Tibial artery (tissue), 4 donors: ENCODE data around the gene ABCA8.

ENCODE experiments used
- DNase-seq, 2 donors: peaks; one replicate each; pipeline ENCODE4 v3.0.0-alpha.2; 2019
- H3K27ac ChIP-seq, 2 donors: fragments of 200-600 bp; sonication (generic) in 1 of 2; 1 replicate in 1 of 2; 2 replicates in 1 of 2; pipeline ENCODE4 v1.5.1; 2018 to 2019; ENCODE audit warnings: mild to moderate bottlenecking in 1 of 2
- H3K27me3 ChIP-seq, 2 donors: fragments of 200-600 bp; sonication (generic) in 1 of 2; one replicate each; pipeline versions ENCODE4 v1.5.1 to v1.6.0; 2016 to 2019
- H3K36me3 ChIP-seq, 3 donors: fragments of 200-600 bp; sonication (generic) in 2 of 3; one replicate each; pipeline ENCODE4 v1.5.1; 2016 to 2019; ENCODE audit warnings: mild to moderate bottlenecking in 2 of 3
- H3K4me1 ChIP-seq, 4 donors: fragments of 200-600 bp; sonication (generic) in 2 of 4; 1 replicate in 3 of 4; 2 replicates in 1 of 4; pipeline ENCODE4 v1.5.1; 2016 to 2019
- H3K4me3 ChIP-seq, 2 donors: fragments of 200-600 bp; sonication (generic) in 1 of 2; 1 replicate in 1 of 2; 2 replicates in 1 of 2; pipeline ENCODE4 v1.5.1; 2018 to 2019; ENCODE audit warnings: mild to moderate bottlenecking in 2 of 2
- H3K9me3 ChIP-seq, 3 donors: fragments of 200-600 bp; sonication (generic) in 1 of 3; one replicate each; pipeline ENCODE4 v1.5.1; 2016 to 2019
- intact Hi-C: fragments of 100-400 bp; cut with DNase I; formaldehyde crosslinking; loops from one replicate; pipeline ENCODE4 v1.15.0; 2023; ENCODE audit warnings: low total_unique reads
- TF ChIP-seq, protein P1 (sequence below), 2 experiments: fragments of 200-600 bp in 1 of 2; fragments of 450-650 bp in 1 of 2; IDR thresholded peaks; one replicate each; pipeline ENCODE4 v1.5.1; 2017 to 2019; ENCODE audit warnings: antibody characterized with exemption in 2 of 2, mild to moderate bottlenecking in 1 of 2, moderate library complexity in 1 of 2

ABCA8 gene

DNA sequence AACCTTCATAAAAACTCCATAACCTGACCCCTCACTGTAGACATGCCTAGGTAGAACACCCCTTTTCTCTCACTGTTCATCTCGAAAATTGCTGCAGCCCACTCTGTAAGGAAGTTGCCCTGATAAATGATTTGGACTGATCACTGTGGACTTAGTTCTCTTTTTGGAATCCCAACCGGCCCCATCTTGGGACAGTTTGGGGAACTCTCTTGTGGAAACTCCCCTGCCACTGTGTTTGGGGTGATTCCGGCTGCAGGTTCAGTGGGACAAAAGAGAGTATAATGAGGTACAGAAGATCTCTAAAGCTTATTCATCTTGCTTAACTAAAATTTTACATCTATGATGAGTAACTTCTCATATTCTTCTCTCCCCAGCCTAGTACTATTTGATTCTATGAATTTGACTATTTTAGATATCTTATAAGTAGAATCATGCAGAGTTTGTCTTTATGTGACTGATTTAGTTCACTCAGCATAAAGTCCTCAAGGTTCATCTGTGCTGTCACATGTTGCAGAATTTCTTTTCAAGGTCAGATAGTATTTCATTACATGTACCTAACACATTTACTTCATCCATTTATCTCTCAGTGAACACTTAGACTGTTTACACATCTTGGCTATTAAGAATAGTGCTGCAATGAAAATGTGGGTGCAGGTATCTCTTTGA lies 84.9 kb downstream of the ABCA8 start:
- Histone ChIP-seq H3K27me3 (no peaks in the 10 kb centered on the region), H3K36me3 (peaks cover 0 to 5% (median 0%) of the 10 kb centered on the region in 3 donors), H3K27ac (no peak overlapping the region), H3K4me1 (no peaks in the 10 kb centered on the region), H3K4me3 (no peak overlapping the region), H3K9me3 (peaks cover 0 to 5% (median 0%) of the 10 kb centered on the region in 3 donors)
- no peak for DNase-seq
- TF ChIP-seq, protein P1, sequence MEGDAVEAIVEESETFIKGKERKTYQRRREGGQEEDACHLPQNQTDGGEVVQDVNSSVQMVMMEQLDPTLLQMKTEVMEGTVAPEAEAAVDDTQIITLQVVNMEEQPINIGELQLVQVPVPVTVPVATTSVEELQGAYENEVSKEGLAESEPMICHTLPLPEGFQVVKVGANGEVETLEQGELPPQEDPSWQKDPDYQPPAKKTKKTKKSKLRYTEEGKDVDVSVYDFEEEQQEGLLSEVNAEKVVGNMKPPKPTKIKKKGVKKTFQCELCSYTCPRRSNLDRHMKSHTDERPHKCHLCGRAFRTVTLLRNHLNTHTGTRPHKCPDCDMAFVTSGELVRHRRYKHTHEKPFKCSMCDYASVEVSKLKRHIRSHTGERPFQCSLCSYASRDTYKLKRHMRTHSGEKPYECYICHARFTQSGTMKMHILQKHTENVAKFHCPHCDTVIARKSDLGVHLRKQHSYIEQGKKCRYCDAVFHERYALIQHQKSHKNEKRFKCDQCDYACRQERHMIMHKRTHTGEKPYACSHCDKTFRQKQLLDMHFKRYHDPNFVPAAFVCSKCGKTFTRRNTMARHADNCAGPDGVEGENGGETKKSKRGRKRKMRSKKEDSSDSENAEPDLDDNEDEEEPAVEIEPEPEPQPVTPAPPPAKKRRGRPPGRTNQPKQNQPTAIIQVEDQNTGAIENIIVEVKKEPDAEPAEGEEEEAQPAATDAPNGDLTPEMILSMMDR (IDR thresholded peaks at IDR 0.05), result no peak
- intact Hi-C loops, result no loop called here

- Histone ChIP-seq H3K9me3 (no peaks in the 10 kb centered on the region), H3K4me1 (no peaks in the 10 kb centered on the region), H3K27ac (no peak overlapping the region), H3K36me3 (no peaks in the 10 kb centered on the region), H3K4me3 (no peak overlapping the region), H3K27me3 (no peaks in the 10 kb centered on the region)
- DNase-seq, result no peak
- intact Hi-C loops, result no loop called here
- TF ChIP-seq, protein P1 (IDR thresholded peaks at IDR 0.05), result no peak
These were observed 86.5 kb downstream of the ABCA8 start for GRCh38 chr17:68868708-68869107.

GRCh38 chr17:68867759-68868516 lies 87.3 kb downstream of the ABCA8 start:
- DNase-seq, result no peak
- Histone ChIP-seq H3K36me3 (no peaks in the 10 kb centered on the region), H3K27me3 (no peaks in the 10 kb centered on the region), H3K4me3 (no peak overlapping the region), H3K4me1 (no peaks in the 10 kb centered on the region), H3K9me3 (no peaks in the 10 kb centered on the region), H3K27ac (no peak overlapping the region)
- TF ChIP-seq, protein P1 (IDR thresholded peaks at IDR 0.05), result no peak
- intact Hi-C loops, result no loop called here

- intact Hi-C loops, result no loop called here
These were observed 89.6 kb downstream of the ABCA8 start for GRCh38 chr17:68865584-68865983.

DNA sequence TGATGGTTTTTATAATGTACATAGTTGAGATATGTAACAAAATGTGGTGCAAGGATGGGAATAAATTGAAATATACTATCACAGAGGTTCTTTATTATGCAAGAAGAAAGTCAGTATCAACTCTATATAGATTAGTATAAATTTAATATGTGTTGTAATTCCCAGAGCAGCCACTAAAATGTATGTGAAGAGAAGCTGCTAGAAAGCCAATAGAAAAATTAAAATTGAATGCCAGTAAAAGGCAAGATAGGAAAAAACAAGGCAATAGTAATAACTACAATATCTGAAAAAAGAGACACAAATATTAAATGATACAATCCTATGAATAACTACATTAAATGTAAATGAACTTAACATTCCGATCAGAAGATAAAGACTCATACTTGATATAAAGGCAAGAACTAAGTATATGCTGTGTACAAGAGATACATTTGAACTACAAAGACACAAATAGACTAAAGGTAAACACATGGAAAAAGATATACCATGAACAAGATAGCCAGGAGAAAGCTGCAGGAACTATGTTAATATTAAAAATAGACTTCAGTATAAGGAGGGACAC lies 92.0 kb downstream of the ABCA8 start:
- H3K9me3 ChIP-seq, result no peaks in the 10 kb centered on the region
- TF ChIP-seq, protein P1 (IDR thresholded peaks at IDR 0.05), result no peak
- intact Hi-C loops, result no loop called here
- no peak for DNase-seq
- H3K4me3 ChIP-seq, result no peak overlapping the region
- no peaks in the 10 kb centered on the region for H3K4me1 ChIP-seq
- no peaks in the 10 kb centered on the region for H3K27me3 ChIP-seq
- no peaks in the 10 kb centered on the region for H3K36me3 ChIP-seq
- no peak overlapping the region for H3K27ac ChIP-seq

More at GRCh38 chr17:68865584-68865983, 89.6 kb downstream of the ABCA8 start:
- H3K4me1 ChIP-seq, result no peaks in the 10 kb centered on the region
- no peaks in the 10 kb centered on the region for H3K36me3 ChIP-seq
- H3K9me3 ChIP-seq, result no peaks in the 10 kb centered on the region
- H3K27ac ChIP-seq, result no peak overlapping the region
- no peak overlapping the region for H3K4me3 ChIP-seq
- H3K27me3 ChIP-seq, result no peaks in the 10 kb centered on the region
- no peak for DNase-seq
- TF ChIP-seq, protein P1 (IDR thresholded peaks at IDR 0.05), result no peak
